HL-60 (cell line): ENCODE data around the gene BEGAIN.

Experiments
- GABPA ChIP-seq: IDR thresholded peaks from 2 replicates; pipeline ENCODE4 v1.6.1; 2012; ENCODE audit warnings: low read depth
- POLR2AphosphoS5 ChIP-seq: IDR thresholded peaks from 2 replicates; pipeline ENCODE4 v1.6.1; 2012; ENCODE audit warnings: low read depth
- REST ChIP-seq: IDR thresholded peaks from 2 replicates; pipeline ENCODE4 v1.6.1; 2012; ENCODE audit warnings: low read depth; ENCODE audit not compliant: insufficient replicate concordance
- SPI1 ChIP-seq: IDR thresholded peaks from 2 replicates; pipeline ENCODE4 v1.6.1; 2012; ENCODE audit warnings: low read depth, mild to moderate bottlenecking, borderline replicate concordance
- TF ChIP-seq, protein P1 (sequence below): IDR thresholded peaks from one replicate; pipeline ENCODE4 v1.5.1; 2011; ENCODE audit warnings: low read length, control low read depth, inconsistent platforms; ENCODE audit not compliant: insufficient read depth

- TF ChIP-seq, protein P1, sequence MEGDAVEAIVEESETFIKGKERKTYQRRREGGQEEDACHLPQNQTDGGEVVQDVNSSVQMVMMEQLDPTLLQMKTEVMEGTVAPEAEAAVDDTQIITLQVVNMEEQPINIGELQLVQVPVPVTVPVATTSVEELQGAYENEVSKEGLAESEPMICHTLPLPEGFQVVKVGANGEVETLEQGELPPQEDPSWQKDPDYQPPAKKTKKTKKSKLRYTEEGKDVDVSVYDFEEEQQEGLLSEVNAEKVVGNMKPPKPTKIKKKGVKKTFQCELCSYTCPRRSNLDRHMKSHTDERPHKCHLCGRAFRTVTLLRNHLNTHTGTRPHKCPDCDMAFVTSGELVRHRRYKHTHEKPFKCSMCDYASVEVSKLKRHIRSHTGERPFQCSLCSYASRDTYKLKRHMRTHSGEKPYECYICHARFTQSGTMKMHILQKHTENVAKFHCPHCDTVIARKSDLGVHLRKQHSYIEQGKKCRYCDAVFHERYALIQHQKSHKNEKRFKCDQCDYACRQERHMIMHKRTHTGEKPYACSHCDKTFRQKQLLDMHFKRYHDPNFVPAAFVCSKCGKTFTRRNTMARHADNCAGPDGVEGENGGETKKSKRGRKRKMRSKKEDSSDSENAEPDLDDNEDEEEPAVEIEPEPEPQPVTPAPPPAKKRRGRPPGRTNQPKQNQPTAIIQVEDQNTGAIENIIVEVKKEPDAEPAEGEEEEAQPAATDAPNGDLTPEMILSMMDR = no peak
- TF ChIP-seq GABPA (no peak), POLR2AphosphoS5 (no peak), REST (no peak), SPI1 (no peak)
Observed at GRCh38 chr14:100498068-100498467, 89.1 kb downstream of the BEGAIN start.
